Fibroblast of lung (primary cell): ENCODE data around the gene TBC1D22A.

Source experiments
- CTCF ChIP-seq, 2 donors: IDR thresholded peaks in 1 of 2; conservative IDR thresholded peaks in 1 of 2; 1 replicate in 1 of 2; 2 replicates in 1 of 2; pipeline ENCODE4 v1.5.1; 2011 to 2012; ENCODE audit warnings: low read length in 2 of 2, control low read depth in 1 of 2, inconsistent platforms in 1 of 2, low read depth in 1 of 2, mild to moderate bottlenecking in 1 of 2
- EZH2 ChIP-seq: IDR thresholded peaks from 2 replicates; pipeline ENCODE4 v1.5.1; 2012; ENCODE audit warnings: low read length, control low read depth, mild to moderate bottlenecking; ENCODE audit errors: missing control alignments

GRCh38 chr22:46813816-46814597 is 51.6 kb downstream of the TBC1D22A start:
- TF ChIP-seq EZH2 = no peak
- TF ChIP-seq CTCF (conservative IDR thresholded peaks at IDR 0.05 in 1 of 2, IDR thresholded peaks at IDR 0.05 in 1 of 2; ENCODE audit: low read depth in 1 of 2, low read length in 2 of 2) = no peak
